ENCODE data around the gene DNAAF8. TPM values are rescaled to one million over a fixed set of nuclear protein-coding genes. Genes with fewer than 3 reads are reported as not detected.

The DNAAF8 gene
- total RNA-seq, 1 donor from 2014 or later = 1.2 TPM

- Mint-ChIP-seq H3K36me3 (ENCODE audit: unreplicated experiment) (peaks cover 12% of the 10 kb centered on the region), H3K9me3 (ENCODE audit: unreplicated experiment) (no peaks in the 10 kb centered on the region), H3K27me3 (ENCODE audit: unreplicated experiment) (no peaks in the 10 kb centered on the region), H3K4me3 (ENCODE audit: unreplicated experiment) (no peak overlapping the region), H3K4me1 (ENCODE audit: unreplicated experiment) (peaks cover 6% of the 10 kb centered on the region), H3K27ac (ENCODE audit: unreplicated experiment) (no peak overlapping the region)
- no peak for DNase-seq (ENCODE audit: extremely low spot score, unreplicated experiment)
- no peak for TF ChIP-seq CTCF (IDR thresholded peaks at IDR 0.05)
These were observed 35.2 kb upstream of the DNAAF8 start for GRCh38 chr16:4699046-4699556.

- no peak for TF ChIP-seq CTCF (IDR thresholded peaks at IDR 0.05)
These were observed 33.8 kb upstream of the DNAAF8 start for GRCh38 chr16:4700380-4700996.

GRCh38 chr16:4700997-4701743 is 33.2 kb upstream of the DNAAF8 start:
- no peak for TF ChIP-seq CTCF (IDR thresholded peaks at IDR 0.05)
- H3K4me3 Mint-ChIP-seq (ENCODE audit: unreplicated experiment) = no peak overlapping the region
- no peaks in the 10 kb centered on the region for H3K27me3 Mint-ChIP-seq (ENCODE audit: unreplicated experiment)
- DNase-seq (ENCODE audit: extremely low spot score, unreplicated experiment) = no peak
- no peaks in the 10 kb centered on the region for H3K9me3 Mint-ChIP-seq (ENCODE audit: unreplicated experiment)
- no peaks in the 10 kb centered on the region for H3K4me1 Mint-ChIP-seq (ENCODE audit: unreplicated experiment)
- H3K27ac Mint-ChIP-seq (ENCODE audit: unreplicated experiment) = no peak overlapping the region
- peaks cover 26% of the 10 kb centered on the region for H3K36me3 Mint-ChIP-seq (ENCODE audit: unreplicated experiment)

More at GRCh38 chr16:4700380-4700996, 33.8 kb upstream of the DNAAF8 start:
- no peaks in the 10 kb centered on the region for H3K9me3 Mint-ChIP-seq (ENCODE audit: unreplicated experiment)
- DNase-seq (ENCODE audit: extremely low spot score, unreplicated experiment) = no peak
- H3K27me3 Mint-ChIP-seq (ENCODE audit: unreplicated experiment) = no peaks in the 10 kb centered on the region
- H3K27ac Mint-ChIP-seq (ENCODE audit: unreplicated experiment) = no peak overlapping the region
- no peaks in the 10 kb centered on the region for H3K4me1 Mint-ChIP-seq (ENCODE audit: unreplicated experiment)
- no peak overlapping the region for H3K4me3 Mint-ChIP-seq (ENCODE audit: unreplicated experiment)
- peaks cover 21% of the 10 kb centered on the region for H3K36me3 Mint-ChIP-seq (ENCODE audit: unreplicated experiment)

GRCh38 chr16:4701791-4702465 is 32.4 kb upstream of the DNAAF8 start:
- no peak for DNase-seq (ENCODE audit: extremely low spot score, unreplicated experiment)
- Mint-ChIP-seq H3K9me3 (ENCODE audit: unreplicated experiment) (no peaks in the 10 kb centered on the region), H3K27me3 (ENCODE audit: unreplicated experiment) (no peaks in the 10 kb centered on the region), H3K27ac (ENCODE audit: unreplicated experiment) (no peak overlapping the region), H3K36me3 (ENCODE audit: unreplicated experiment) (peaks cover 30% of the 10 kb centered on the region), H3K4me1 (ENCODE audit: unreplicated experiment) (no peaks in the 10 kb centered on the region), H3K4me3 (ENCODE audit: unreplicated experiment) (no peak overlapping the region)
- no peak for TF ChIP-seq CTCF (IDR thresholded peaks at IDR 0.05)

- no peaks in the 10 kb centered on the region for H3K9me3 Mint-ChIP-seq (ENCODE audit: unreplicated experiment)
- TF ChIP-seq CTCF (IDR thresholded peaks at IDR 0.05) = no peak
- H3K27ac Mint-ChIP-seq (ENCODE audit: unreplicated experiment) = no peak overlapping the region
- H3K4me1 Mint-ChIP-seq (ENCODE audit: unreplicated experiment) = no peaks in the 10 kb centered on the region
- peaks cover 32% of the 10 kb centered on the region for H3K36me3 Mint-ChIP-seq (ENCODE audit: unreplicated experiment)
- DNase-seq (ENCODE audit: extremely low spot score, unreplicated experiment) = no peak
- H3K4me3 Mint-ChIP-seq (ENCODE audit: unreplicated experiment) = no peak overlapping the region
- no peaks in the 10 kb centered on the region for H3K27me3 Mint-ChIP-seq (ENCODE audit: unreplicated experiment)
These were observed 31.9 kb upstream of the DNAAF8 start for GRCh38 chr16:4702466-4702808.
